Femur (tissue), 1 donor: Measurements from ENCODE around the gene CCDC90B.
"Not testable (repeated sequence)": the region's sequence is repeated elsewhere in the genome, so short reads cannot be mapped to it uniquely, and the experiment has no call there.

Source experiments
- DNase-seq: peaks from one replicate; pipeline ENCODE4 v3.0.0-alpha.2; 2017

Gene CCDC90B, protein sequence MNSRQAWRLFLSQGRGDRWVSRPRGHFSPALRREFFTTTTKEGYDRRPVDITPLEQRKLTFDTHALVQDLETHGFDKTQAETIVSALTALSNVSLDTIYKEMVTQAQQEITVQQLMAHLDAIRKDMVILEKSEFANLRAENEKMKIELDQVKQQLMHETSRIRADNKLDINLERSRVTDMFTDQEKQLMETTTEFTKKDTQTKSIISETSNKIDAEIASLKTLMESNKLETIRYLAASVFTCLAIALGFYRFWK

DNA sequence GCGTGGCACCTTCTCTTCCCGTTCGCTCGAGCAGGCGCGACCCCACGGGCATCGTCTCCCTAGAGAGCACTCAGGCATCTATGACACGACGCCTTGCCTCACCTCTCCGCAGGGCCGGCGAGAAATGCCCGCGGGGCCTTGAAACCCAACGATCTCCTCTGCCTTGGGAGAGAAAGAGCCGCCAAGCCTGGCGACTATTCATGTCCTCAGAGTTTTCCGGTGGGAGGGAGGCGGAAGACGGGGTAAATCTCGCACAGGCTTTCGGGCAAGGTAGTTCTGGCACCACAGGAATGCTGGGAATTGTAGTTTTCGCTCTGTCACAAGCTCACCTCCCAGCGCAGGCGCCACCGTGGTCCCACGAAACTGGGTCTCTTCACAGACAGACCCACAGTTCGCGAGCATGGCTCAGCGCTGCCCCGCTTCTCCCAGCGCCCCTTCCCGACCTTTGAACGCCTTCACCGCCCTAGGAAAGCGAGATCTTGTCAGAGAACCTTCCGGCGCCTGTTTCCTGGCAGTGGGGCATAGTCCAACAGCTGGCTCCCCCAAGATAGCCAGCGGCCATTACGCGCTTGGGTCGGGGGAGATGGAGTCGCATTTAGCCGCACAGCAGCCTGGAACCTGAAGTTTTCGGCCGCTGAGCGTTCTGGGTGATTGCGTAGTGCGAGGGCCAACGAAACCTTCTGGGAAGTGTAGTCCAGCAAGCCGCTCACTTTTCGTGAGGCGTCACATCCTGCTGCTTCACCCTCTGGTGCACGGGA is at the start of gene CCDC90B:
CCDC90B (minus strand) TSS at position 597 of the 758 bp plus-strand sequence; CDS start at position 202, 395 bp downstream.
- DNase-seq: peak; percentile 98

DNA sequence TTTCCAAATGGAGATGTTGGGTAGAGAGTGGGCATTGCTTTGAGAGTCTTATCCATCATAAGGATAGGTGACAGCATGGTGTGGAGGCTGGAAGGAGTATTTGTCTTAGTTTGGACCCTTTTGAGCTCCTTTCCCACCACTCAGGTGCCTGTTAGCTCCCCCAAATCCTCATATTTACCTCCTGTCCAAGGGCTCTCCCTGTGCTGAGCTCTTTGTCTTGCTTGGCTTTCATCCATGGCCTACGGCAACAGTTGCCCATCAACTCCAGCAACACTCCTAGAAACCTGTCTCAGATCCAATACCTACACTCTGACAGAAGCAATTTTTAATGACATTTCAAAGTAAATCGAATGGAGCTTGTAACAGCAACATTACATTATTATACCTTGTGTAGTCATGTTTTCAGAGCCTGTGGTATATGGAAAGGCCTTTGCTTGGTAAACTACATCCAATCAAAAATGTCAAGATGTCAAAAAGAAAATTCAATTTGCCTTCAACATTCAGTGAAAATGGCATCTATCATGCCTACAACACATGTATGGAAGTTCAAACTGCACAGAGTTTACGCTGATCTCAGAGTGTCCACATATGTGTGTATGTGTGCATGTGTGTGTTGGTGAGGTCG is 49.4 kb upstream of the CCDC90B start:
- DNase-seq: no peak

DNA sequence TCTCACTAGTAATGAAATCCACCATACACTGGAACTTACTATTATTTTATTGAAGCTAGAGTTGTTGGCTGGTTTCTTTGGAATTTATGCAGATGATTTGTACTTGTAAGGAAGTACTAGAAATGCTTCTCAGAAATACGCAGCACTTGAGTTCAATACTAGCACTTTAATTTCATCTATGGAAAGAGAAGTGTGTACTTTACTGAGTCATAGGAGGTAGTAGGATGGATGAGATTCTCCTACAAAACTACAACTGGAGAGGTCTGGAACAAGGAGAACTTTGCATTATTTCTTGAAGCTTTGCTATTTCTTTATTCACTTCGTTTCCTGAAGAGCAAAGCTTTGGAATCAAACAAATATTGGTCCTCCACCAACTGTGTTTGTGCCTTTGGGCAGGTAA is 44.1 kb upstream of the CCDC90B start:
- DNase-seq: no peak

DNA sequence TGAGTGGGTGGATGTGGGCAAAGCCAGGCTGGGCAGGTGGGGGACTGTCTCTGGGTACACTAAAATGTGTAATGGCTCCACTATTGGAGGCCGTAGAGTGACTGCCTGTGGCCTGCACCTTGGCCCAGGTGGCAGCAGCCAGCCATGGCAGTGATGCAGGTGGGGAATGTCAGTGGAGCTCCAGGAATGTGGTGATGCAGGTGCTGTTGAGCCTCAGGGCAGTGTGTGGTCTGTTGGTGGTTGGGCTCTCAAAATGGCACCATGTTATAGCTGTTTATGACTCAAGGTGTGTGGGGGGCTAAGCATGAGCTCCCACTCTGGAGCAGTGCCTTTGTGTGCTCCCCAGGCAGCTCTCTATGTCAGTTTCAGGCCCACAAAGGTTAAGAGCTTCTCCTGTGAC is 40.2 kb upstream of the CCDC90B start:
- DNase-seq: no peak

DNA sequence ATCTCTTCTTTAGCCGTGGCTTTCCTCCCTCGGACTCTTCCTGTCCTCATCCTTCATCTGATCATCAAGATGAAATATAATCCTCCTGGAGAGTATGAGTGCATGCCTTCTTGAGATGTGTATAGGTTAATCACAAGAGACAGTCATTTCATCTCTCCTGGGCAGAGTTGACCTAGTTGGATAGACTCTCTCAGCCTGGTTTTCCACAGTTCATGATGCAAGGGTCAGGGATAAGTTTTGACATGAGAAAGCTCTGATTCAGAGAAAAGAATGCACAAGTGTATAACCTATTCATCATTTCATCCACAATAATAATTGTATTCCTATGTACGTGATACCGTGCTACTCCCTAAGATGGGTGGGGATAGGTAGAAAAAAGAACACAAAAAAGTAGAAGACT is 33.2 kb upstream of the CCDC90B start:
- no peak for DNase-seq

DNA sequence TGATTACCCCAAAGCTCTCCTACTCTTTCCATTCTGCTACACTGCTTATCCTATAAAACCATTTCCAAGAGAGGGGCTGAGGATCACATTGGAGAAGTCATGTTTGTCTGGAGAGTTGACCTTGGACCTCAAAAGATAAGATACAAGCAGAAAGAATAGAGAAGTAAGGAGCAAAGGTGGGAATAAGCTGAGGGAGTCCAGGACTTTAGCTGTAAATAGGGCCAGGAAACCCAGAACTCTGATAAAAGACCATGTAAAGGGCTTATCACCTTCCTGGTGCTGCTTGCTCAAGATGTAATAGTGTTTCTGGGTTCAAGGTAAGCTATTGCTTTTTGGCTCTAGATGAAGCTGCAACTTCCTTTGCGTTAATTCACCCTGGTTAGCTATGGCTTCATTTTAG is 32.8 kb upstream of the CCDC90B start:
- no peak for DNase-seq

DNA sequence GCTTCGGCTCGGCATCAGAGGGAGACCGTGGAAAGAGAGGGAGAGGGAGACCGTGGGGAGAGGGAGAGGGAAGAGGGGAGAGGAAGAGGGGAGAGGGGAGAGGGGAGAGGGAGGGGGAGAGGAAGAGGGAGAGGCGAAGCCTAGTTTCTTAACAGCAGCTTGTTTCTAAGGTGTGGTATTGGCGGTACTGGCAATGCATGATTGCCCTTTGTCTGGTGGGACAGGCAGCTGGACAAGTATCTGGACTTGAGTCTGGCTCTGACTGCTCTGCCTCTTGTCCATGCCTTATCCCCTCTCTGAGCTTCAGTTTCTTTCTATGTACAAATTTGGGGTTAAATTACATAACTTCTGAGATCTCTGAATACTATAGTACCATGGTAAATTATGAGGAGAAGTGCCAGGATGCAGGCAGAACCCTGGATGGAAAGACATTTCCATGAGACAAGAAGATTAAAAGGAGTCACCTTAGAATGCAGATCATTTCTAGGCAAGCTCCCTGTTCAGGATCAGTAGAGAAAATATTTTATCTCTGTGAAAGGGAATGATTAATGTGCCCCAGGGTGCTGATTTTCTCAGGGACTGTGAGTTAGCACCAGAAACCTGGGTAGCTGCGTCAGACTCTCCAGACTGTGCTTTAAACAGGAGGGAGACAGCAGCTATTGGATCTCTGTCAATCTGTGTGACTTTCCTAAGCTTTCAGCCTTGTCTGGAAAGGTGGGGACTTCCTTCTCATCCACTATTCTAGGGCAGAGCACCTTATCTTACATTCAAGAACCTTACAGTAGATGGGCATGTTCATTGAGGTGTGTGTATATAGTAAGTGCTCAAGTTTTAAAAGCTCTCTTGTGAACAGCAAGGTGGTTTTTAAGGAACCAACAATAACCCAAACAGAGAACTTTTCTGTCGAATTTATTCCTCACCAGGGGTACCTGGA is 31.9 kb upstream of the CCDC90B start:
- no peak for DNase-seq

DNA sequence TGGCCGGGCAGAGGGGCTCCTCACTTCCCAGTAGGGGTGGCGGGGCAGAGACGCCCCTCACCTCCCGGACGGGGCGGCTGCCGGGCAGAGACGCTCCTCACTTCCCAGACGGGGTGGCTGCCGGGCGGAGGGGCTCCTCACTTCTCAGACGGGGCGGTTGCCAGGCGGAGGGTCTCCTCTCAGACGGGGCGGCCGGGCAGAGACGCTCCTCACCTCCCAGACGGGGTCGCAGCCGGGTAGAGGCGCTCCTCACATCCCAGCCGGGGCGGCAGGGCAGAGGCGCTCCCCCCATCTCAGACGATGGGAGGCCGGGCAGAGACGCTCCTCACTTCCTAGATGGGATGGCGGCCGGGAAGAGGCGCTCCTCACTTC is 30.7 kb upstream of the CCDC90B start:
- not testable (repeated sequence) for DNase-seq

DNA sequence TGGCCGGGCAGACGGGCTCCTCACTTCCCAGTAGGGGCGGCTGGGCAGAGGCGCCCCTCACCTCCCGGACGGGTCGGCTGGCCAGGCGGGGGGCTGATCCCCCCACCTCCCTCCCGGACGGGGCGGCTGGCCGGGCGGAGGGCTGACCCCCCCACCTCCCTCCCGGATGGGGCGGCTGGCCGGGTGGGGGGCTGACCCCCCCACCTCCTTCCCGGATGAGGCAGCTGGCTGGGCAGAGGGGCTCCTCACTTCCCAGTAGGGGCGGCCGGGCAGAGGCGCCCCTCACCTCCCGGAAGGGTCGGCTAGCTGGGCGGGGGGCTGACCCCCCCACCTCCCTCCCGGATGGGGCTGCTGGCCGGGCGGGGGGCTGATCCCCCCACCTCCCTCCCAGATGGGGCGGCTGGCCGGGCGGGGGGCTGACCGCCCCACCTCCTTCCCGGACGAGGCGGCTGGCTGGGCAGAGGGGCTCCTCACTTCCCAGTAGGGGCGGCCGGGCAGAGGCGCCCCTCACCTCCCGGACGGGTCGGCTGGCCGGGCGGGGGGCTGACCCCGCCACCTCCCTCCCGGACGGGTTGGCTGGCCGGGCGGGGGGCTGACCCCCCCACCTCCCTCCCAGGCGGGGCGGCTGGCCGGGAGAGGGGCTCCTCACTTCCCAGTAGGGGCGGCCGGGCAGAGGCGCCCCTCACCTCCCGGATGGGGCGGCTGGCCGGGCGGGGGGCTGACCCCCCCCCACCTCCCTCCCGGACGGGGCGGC is 30.2 kb upstream of the CCDC90B start:
- not testable (repeated sequence) for DNase-seq

DNA sequence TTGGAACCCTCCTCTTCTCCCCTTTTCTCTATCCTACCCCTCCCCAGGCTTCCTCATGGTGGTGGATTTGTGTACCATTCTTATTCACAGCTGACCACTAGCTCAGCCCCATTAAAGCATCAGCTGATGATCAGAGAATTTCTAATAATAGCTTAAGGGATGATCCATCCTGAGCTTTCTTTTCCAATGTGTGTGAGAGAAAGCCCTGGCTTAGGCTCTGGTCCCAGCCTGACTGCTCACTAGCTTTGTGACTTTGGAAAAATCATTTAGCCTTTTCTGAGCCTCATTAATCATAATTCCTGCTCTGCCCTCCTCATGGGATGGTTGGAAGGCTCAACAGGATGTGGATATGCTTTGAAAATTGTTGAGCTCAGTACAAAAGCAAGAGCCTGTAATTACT is 26.3 kb upstream of the CCDC90B start:
- peak; percentile 55 for DNase-seq

DNA sequence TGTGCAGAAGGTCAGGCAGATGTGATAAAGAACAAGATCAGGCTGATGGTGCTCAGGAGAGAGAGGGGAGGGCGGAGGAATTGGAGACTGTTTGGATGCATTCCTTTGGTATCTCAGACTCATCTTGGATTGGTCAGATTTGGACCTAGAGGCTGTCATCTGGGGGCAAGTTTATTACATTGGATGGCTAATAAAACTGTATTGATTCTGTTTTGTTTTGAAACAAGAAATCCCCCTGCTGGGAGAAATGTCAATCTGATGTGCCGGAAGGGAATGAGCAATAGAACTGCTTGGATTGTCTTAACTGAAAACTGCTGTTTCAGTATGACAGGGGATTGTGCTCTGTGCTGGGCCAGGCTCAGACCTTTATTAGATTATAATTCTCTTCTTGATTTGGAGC is 25.5 kb upstream of the CCDC90B start:
- no peak for DNase-seq

DNA sequence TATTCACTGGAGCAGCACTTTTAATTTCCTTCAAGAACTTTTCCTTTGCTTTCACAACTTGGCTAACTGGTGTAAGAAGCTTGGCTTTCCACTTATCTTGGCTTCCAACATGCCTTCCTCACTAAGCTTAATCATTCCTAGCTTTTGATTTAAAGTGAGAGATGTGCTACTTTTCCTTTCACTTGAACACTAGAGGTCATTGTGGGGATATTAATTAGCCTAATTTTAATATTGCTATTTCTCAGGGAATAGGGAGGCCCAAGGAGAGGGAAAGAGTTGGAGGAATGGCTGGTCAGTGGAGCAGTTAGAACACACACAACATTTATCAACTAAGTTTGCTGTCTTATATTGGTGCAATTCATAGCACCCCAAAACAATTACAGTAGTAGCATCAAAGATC is 24.6 kb upstream of the CCDC90B start:
- DNase-seq: no peak

DNA sequence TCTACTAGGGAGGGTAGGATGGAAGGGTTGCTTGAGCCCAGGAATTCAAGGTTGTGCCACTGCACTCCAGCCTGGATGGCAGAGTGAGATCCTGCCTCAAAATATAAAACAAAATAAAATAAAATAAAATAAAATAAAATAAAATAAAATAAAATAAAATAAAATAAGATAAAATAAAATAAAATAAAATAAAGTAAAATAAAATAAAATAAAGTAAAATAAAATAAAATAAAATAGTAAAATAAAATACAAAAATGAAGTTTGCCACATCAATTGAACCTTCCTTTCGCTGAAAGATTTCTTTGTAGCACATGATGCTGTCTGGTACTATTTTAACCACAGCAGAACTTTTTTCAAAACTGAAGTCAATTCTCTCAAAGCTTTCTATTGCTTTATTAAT is 22.4 kb upstream of the CCDC90B start:
- not testable (repeated sequence) for DNase-seq

DNA sequence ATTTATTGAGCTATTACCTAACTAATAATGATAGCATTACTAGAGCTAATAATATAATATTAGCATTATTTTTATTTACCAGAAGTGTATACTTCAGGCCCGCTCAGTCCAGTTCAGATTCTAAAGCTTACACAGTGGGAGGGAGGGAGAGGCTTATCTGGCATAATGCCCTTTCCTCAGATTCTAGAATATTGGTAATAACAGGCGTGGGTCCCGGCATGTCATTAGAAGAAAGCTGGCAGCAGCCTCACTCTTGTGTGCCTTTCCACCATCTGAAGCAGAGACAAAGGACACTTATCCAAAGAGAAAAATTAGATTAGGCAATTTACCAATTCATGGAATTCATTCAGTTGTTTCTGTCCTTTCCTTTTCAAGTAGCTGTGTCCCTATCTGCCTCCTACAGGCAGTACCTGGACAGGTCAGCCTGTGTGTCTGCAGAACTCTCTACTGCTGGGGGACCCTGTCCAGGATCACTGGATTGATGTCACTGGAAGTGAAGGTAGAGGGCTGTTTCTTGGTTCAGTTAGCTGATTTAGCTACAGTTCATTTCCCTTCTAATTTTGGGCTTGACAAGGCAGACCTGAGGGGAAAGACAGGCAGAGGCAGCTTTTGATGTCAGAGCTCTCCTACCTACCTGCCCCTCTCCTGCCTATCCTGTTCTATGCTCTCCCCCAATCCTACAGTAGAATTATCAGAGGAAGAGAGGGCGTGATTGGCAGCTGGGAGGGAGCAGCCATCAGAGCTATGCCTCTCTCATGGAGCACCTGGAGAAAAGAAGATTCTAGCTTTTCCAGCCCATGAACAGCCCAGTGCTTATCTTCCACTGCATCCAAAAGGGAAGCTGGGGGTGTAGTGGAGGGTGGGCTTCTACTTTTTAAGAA is 20.3 kb upstream of the CCDC90B start:
- DNase-seq: no peak

DNA sequence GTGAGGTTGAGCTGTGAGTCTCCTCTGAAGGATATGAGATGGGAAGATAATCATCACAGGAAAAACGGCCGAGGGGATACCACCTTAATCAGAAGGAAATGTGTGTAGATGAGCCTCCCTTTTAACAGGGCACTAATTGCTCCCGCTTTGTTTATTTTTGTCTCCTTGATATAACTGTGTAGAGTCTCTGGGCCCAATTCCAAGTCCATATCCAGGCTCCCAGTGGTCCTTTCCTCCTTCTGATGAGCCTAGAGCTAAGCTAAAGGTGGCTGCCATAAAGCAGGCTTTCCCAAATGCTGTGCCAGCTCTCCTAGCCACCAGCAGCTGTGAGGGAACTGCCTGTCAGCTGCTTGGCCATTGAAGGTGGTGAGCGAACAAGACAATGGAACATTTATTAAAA is 17.1 kb upstream of the CCDC90B start:
- DNase-seq: no peak

DNA sequence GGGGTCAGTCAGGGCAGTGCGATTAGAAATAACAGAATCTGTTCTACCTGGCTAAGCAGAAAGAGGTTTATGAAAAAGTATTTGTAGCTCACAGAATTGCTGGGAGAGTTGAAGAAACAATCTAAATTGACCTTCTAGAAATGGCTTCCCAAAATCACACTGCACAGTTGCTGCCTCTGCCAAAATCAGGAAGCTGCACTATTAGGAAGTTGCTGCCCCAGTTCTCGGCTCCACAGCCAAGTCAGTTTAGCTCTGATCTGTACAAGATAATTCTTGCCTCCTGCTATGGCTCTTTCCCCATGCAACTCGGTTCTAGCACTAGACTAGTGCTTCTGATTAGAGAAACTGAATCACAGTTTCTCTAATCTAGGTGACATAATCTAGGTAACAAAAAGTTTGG is 16.0 kb upstream of the CCDC90B start:
- DNase-seq: no peak

DNA sequence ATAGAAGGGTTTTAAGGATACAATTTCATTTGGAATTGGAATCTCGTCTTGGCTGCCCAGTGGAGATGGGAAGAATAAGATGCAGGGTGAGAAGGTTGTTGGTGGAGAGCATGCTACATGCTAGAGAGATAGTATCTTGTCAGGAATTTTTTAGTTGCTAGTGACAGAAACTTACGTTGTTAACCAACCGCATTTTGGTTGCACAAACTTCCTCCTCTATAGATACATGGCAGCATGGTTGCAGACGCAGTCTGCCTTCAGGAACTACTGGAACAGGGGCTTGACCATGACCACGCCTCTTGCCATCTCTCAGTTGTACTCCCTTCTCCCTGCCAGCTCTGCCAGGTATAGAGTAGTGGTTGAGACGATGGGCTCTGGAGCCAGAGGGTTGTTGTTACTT is 13.5 kb upstream of the CCDC90B start:
- no peak for DNase-seq

DNA sequence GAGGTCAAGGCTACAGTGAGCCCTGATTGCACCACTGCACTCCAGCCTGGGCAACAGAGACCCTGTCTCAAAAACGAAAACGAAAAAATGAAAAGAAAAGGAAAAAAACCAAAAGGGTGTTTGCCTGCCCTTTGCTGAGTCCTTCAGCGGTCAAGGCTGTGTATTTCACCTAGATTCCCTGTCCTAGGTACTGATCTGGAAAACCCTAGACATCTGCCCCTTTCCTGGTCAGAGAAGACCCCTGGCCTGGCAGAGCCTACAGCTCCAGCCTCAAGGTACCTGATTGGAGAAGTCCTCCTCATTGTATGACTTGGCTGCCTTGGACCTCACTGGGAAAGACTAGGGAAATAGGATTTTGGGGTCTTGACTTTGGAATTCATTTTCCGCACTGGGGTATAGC is 8.0 kb upstream of the CCDC90B start:
- no peak for DNase-seq

DNA sequence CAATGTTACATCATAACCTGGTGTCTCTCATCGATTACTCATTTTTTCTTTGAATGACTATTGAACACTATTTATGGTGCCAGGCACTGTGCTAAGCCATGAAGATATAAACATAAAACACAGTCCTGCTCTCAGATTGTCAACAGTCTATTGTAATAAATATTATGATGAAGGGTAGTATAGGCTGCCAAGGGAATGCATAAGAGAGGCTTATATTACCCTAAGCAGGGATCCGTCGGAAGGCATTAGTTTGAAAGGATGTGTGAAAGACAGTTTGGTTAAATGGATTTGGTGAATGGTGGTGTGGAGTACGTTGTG is 7.2 kb upstream of the CCDC90B start:
- DNase-seq: no peak

DNA sequence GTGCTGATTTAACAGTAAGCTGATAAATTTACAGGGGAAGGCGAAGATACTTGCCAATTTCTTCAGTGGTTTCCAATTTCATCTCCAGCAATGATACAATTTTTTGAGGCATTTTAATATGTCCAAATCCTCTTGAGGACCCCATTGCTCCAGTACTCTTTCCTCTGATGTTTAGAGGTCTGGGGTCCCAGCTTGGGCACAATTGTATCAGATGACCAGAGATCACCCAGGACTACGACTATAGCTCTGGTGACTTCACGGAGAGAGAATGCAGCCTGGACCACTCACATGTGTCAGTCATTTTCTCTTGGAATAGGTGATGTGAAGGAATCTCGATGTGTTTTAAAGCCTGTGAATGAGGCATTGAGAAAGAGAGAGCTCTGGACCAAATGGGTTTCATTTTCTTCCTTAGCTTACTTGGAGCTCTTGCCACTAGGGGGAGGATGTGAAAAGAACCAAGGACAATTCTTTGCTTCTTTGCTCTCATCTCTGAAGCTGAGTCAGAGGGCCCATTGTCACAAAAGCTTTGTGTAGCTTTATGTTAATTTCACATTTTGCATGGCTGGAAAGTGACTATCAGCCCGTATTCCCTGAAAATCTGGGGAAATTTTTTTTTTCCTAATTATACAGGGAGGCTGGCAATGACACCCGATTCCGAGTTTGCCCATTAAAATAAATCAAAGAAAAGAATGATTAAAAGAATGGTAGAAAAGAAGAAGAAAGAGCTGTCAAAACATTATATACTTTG is 6.7 kb upstream of the CCDC90B start:
- DNase-seq: no peak

DNA sequence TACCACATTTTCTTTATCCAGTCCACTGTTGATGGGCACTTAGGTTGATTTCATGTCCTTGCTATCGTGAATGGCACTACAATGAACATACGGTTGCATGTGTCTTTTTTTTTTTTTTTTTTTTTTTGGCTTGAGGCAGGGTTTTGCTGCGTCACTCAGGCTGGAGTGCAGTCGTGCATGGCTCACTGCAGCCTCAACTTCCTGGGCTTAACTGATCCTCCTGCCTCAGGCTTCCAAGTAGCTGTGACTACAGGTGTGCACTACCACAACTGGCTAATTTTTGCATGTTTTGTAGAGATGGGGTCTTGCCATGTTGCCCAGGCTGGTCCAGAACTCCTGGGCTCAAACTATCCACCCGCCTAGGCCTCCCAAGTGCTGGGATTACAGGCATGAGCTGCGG is 1.5 kb upstream of the CCDC90B start:
- DNase-seq: no peak
